Aorta (tissue), 5 donors: ENCODE results near the gene IFI27L2. TPM values are rescaled to one million over a fixed set of nuclear protein-coding genes. Genes with fewer than 3 reads are reported as not detected.
A peak's percentile ranks its signal among the peaks of the same experiment; 100 is the strongest.

Experiments used
- ATAC-seq: fragments of 200-7000 bp; cut with Tn5 transposase; one replicate; pipeline ENCODE4 v1.9.1; 2022; ENCODE audit warnings: moderate library complexity; ENCODE audit not compliant: low FRiP score
- DNase-seq, 2 donors: peaks; one replicate each; pipeline ENCODE4 v3.0.0-alpha.2; 2020
- H3K27ac ChIP-seq, 2 donors: one replicate each; pipeline ENCODE4 v1.5.1; 2013; ENCODE audit warnings: low read length in 2 of 2, mild to moderate bottlenecking in 2 of 2, moderate library complexity in 2 of 2, control low read depth in 1 of 2, inconsistent platforms in 1 of 2, low read depth in 1 of 2
- H3K27me3 ChIP-seq, 2 donors: one replicate each; pipeline ENCODE4 v1.6.1; 2013; ENCODE audit warnings: control low read depth in 1 of 2, low read length in 1 of 2, mild to moderate bottlenecking in 1 of 2, moderate library complexity in 1 of 2; ENCODE audit not compliant: insufficient read depth in 2 of 2, control insufficient read depth in 1 of 2
- H3K36me3 ChIP-seq, 2 donors: one replicate each; pipeline ENCODE4 v1.6.1; 2013; ENCODE audit warnings: control low read depth in 1 of 2, low read length in 1 of 2, mild to moderate bottlenecking in 1 of 2; ENCODE audit not compliant: insufficient read depth in 2 of 2, control insufficient read depth in 1 of 2
- H3K4me1 ChIP-seq, 2 donors: one replicate each; pipeline ENCODE4 v1.6.1; 2013; ENCODE audit warnings: low read length in 2 of 2, control low read depth in 1 of 2, mild to moderate bottlenecking in 1 of 2, moderate library complexity in 1 of 2; ENCODE audit not compliant: insufficient read depth in 2 of 2, control insufficient read depth in 1 of 2
- H3K4me3 ChIP-seq, 2 donors: one replicate each; pipeline ENCODE4 v1.5.1; 2013; ENCODE audit warnings: low read length in 2 of 2, control low read depth in 1 of 2, mild to moderate bottlenecking in 1 of 2
- H3K9me3 ChIP-seq: one replicate; pipeline ENCODE4 v1.6.1; 2013; ENCODE audit warnings: mild to moderate bottlenecking, low read length; ENCODE audit not compliant: control insufficient read depth
- WGBS, 2 donors: extraction: QIAGEN DNeasy Blood & Tissue Kit; methylation state at CpG; one replicate each; pipeline ENCODE4 v1.1.7; 2013; 5-methylcytosine and 5-hydroxymethylcytosine counted together
- intact Hi-C, 2 donors: fragments of 100-400 bp; cut with DNase I; formaldehyde crosslinking; loops; one replicate each; pipeline versions ENCODE4 v1.14.2 to v1.15.0; 2022
- long read RNA-seq, 2 donors: library from polyadenylated mRNA; unstranded; transcript quantifications; one replicate each; pipeline ENCODE4 v2.0.0, GENCODE V29; 2020 to 2021
- polyA plus RNA-seq, 2 donors: library from polyadenylated mRNA; stranded (reverse); fragments of 200-250 nt; gene quantifications; one replicate each; pipeline ENCODE4 v1.2.3, GENCODE V29; 2013
- total RNA-seq, 2 donors: library from RNA; stranded (reverse); fragmentation: NEBNext Ultra II Directional; extraction: Animal tissue kit (Norgen Biotek cat#: 25700); gene quantifications; one replicate each; pipeline ENCODE4 v1.2.1, GENCODE V29; 2021
- donor health status: healthy with polysubstance abuse.
- donor health status: Bipolar disorder and iron deficiency.
- donor health status: DM: no; HTN: no; CAD: no.
- donor health status: DM: no; HTN: no; CAD: no.
- donor health status: DM: yes; HTN: yes; CAD: no.

Gene IFI27L2
- total RNA-seq (10 to 100 TPM; 52.4 to 55.8 TPM), polyA plus RNA-seq (100 to 1,000 TPM; 149 to 168 TPM)
- long read RNA-seq, donor 1, transcript IFI27L2-201 (4 exons, 511 nt): major isoform, 5 of 6 reads
- long read RNA-seq, donor 1, partial matches to known transcripts: 0 of 6 reads
- long read RNA-seq, donor 1, other reads (novel, unspliced or antisense): 0 of 6 reads
- long read RNA-seq, donor 2, transcript IFI27L2-201 (4 exons, 511 nt): major isoform, 13 of 18 reads
- long read RNA-seq, donor 2, partial matches to known transcripts: 0 of 18 reads
- long read RNA-seq, donor 2, other reads (novel, unspliced or antisense): 2 of 18 reads

- 0 to 1% methylated on average over 15 to 27 of the region's 27 CpGs for WGBS, 2 donors
- intact Hi-C loops: loop anchor here (2.0 to 5.0 kb wide), 2 partner anchors 47 to 48 kb away; partner anchors contain the start of genes DDX24 (in 2 of the 2) and IFI27L1 (in 2 of the 2)
- Histone ChIP-seq H3K4me3 (peak within 1 kb of the TSS; percentile 35 to 57), H3K27ac (peak within 1 kb of the TSS in 1 of 2 donors; percentile 46), H3K4me1 (no peaks in the 10 kb centered on the region), H3K36me3 (no peaks in the 10 kb centered on the region), H3K9me3 (no peaks in the 10 kb centered on the region), H3K27me3 (no peaks in the 10 kb centered on the region)
- peak; percentile 91 for ATAC-seq
- DNase-seq: peak; percentile 83 to 89
Measured at GRCh38 chr14:94129111-94129757, at the start of gene IFI27L2. Gene IFI27L2, minus strand, starts transcription at chr14:94129604. Its CDS starts 40 bp downstream, at chr14:94129564.

GRCh38 chr14:94177806-94178205 lies 48.4 kb upstream of the IFI27L2 start:
- WGBS, 2 donors: 88 to 89% methylated on average over 1 of the region's 1 CpG

GRCh38 chr14:94176808-94177207 lies 47.4 kb upstream of the IFI27L2 start:
- H3K27me3 ChIP-seq: no peaks in the 10 kb centered on the region
- H3K4me3 ChIP-seq: no peak overlapping the region
- H3K4me1 ChIP-seq: no peaks in the 10 kb centered on the region
- no peak for ATAC-seq
- no peak overlapping the region for H3K27ac ChIP-seq
- 86 to 90% methylated on average over 3 of the region's 3 CpGs for WGBS, 2 donors
- H3K36me3 ChIP-seq: no peaks in the 10 kb centered on the region
- no peak for DNase-seq
- intact Hi-C loops: loop anchor here in 1 of 2 donors (5.0 kb wide), 1 partner anchor 40 kb away; no protein-coding TSS in a partner anchor
- no peaks in the 10 kb centered on the region for H3K9me3 ChIP-seq

More at GRCh38 chr14:94177806-94178205, 48.4 kb upstream of the IFI27L2 start:
- intact Hi-C loops: loop anchor here in 1 of 2 donors (5.0 kb wide), 1 partner anchor 41 kb away; no protein-coding TSS in a partner anchor
- H3K9me3 ChIP-seq: no peaks in the 10 kb centered on the region
- H3K27ac ChIP-seq: no peak overlapping the region
- no peaks in the 10 kb centered on the region for H3K36me3 ChIP-seq
- H3K27me3 ChIP-seq: no peaks in the 10 kb centered on the region
- H3K4me1 ChIP-seq: no peaks in the 10 kb centered on the region
- H3K4me3 ChIP-seq: no peak overlapping the region
- ATAC-seq (no peak), DNase-seq (no peak)

GRCh38 chr14:94175747-94176146 lies 46.3 kb upstream of the IFI27L2 start:
- H3K9me3 ChIP-seq: no peaks in the 10 kb centered on the region
- WGBS, 2 donors: 26 to 32% methylated on average over 7 of the region's 7 CpGs
- no peak overlapping the region for H3K27ac ChIP-seq
- ATAC-seq (no peak), DNase-seq (no peak)
- H3K4me3 ChIP-seq: no peak overlapping the region
- no peaks in the 10 kb centered on the region for H3K27me3 ChIP-seq
- no peaks in the 10 kb centered on the region for H3K4me1 ChIP-seq
- intact Hi-C loops: loop anchor here in 1 of 2 donors (5.0 kb wide), 1 partner anchor 38 kb away; no protein-coding TSS in a partner anchor
- no peaks in the 10 kb centered on the region for H3K36me3 ChIP-seq

GRCh38 chr14:94175011-94175745 lies 45.8 kb upstream of the IFI27L2 start:
- intact Hi-C loops: loop anchor here in 1 of 2 donors (5.0 kb wide), 1 partner anchor 38 kb away; no protein-coding TSS in a partner anchor
- ATAC-seq (peak; percentile 19), DNase-seq (peak in 1 of 2 donors; percentile 73)
- Histone ChIP-seq H3K4me1 (no peaks in the 10 kb centered on the region), H3K27me3 (no peaks in the 10 kb centered on the region), H3K27ac (no peak overlapping the region), H3K9me3 (no peaks in the 10 kb centered on the region), H3K4me3 (peak overlapping the region; percentile 44 to 68), H3K36me3 (no peaks in the 10 kb centered on the region)
- WGBS, 2 donors: 3 to 6% methylated on average over 23 to 30 of the region's 30 CpGs

- 1% methylated on average over 28 to 39 of the region's 39 CpGs for WGBS, 2 donors
- DNase-seq (peak in 1 of 2 donors; percentile 78), ATAC-seq (peak; percentile 27)
Measured at GRCh38 chr14:94174604-94175010, 45.2 kb upstream of the IFI27L2 start.

GRCh38 chr14:94173885-94174603 lies 44.6 kb upstream of the IFI27L2 start, which contains the start of gene PPP4R4:
Gene PPP4R4, plus strand, starts transcription at chr14:94174322. Its CDS starts 144 bp downstream, at chr14:94174466.
- Histone ChIP-seq H3K27ac (peak within 1 kb of the TSS in 1 of 2 donors; percentile 83), H3K4me1 (no peaks in the 10 kb centered on the region), H3K27me3 (no peaks in the 10 kb centered on the region), H3K36me3 (no peaks in the 10 kb centered on the region), H3K4me3 (peak within 1 kb of the TSS; percentile 44 to 68), H3K9me3 (no peaks in the 10 kb centered on the region)
- DNase-seq (peak; percentile 90 to 93), ATAC-seq (peak; percentile 92)
- intact Hi-C loops: no loop called here
- WGBS, 2 donors: 0 to 1% methylated on average over 13 to 84 of the region's 84 CpGs

More at GRCh38 chr14:94174604-94175010, 45.2 kb upstream of the IFI27L2 start:
- intact Hi-C loops: loop anchor here in 1 of 2 donors (5.0 kb wide), 1 partner anchor 37 kb away; no protein-coding TSS in a partner anchor
- H3K27me3 ChIP-seq: no peaks in the 10 kb centered on the region
- no peaks in the 10 kb centered on the region for H3K36me3 ChIP-seq
- no peaks in the 10 kb centered on the region for H3K4me1 ChIP-seq
- H3K9me3 ChIP-seq: no peaks in the 10 kb centered on the region
- no peak overlapping the region for H3K27ac ChIP-seq
- H3K4me3 ChIP-seq: peak overlapping the region; percentile 44 to 68
